ENCODE results near the gene FLT1.

GRCh38 chr13:28353679-28354078 is 141.2 kb downstream of the FLT1 start:
- no peak for TF ChIP-seq CTCF (IDR thresholded peaks at IDR 0.05; ENCODE audit: insufficient read depth, low read length)
- TF ChIP-seq SPI1 (IDR thresholded peaks at IDR 0.05; ENCODE audit: borderline replicate concordance, low read depth): no peak
- TF ChIP-seq POLR2AphosphoS5 (IDR thresholded peaks at IDR 0.05; ENCODE audit: low read depth): no peak

Measured in HL-60 (cell line).